Brain microvascular endothelial cell (primary cell): ENCODE results near the gene TLX2.

ENCODE experiments used
- DNase-seq: peaks from one replicate; pipeline ENCODE4 v3.0.0-alpha.2; 2020
- H3K27ac ChIP-seq: fragments of 250-450 bp; sonication (Bioruptor Pico); 2 replicates; pipeline ENCODE4 v1.5.1; 2020; ENCODE audit warnings: mild to moderate bottlenecking, moderate library complexity
- H3K27me3 ChIP-seq: fragments of 250-450 bp; sonication (Bioruptor Pico); replicated peaks from 2 replicates; pipeline ENCODE4 v1.5.1; 2020; ENCODE audit warnings: mild to moderate bottlenecking
- H3K36me3 ChIP-seq: fragments of 250-450 bp; sonication (Bioruptor Pico); replicated peaks from 2 replicates; pipeline ENCODE4 v1.5.1; 2020; ENCODE audit warnings: mild to moderate bottlenecking
- H3K4me3 ChIP-seq: 2 replicates; pipeline ENCODE4 v1.5.1; 2011; ENCODE audit warnings: low read depth, mild to moderate bottlenecking, control low read depth, low read length, moderate library complexity
- in situ Hi-C: cut with HindIII; loops from 2 replicates; pipeline ENCODE4 v1.10.0; 2017; ENCODE audit warnings: low sequenced_read_pairs, low pct_ligation_motif_present
- TF ChIP-seq, protein P1 (sequence below): IDR thresholded peaks from 2 replicates; pipeline ENCODE4 v1.5.1; 2011; ENCODE audit warnings: low read depth, mild to moderate bottlenecking, moderate library complexity, low read length, control low read depth, inconsistent platforms; ENCODE audit errors: missing control alignments

Gene TLX2

GRCh38 chr2:74495440-74495839 lies 18.8 kb upstream of the TLX2 start:
- TF ChIP-seq, protein P1, sequence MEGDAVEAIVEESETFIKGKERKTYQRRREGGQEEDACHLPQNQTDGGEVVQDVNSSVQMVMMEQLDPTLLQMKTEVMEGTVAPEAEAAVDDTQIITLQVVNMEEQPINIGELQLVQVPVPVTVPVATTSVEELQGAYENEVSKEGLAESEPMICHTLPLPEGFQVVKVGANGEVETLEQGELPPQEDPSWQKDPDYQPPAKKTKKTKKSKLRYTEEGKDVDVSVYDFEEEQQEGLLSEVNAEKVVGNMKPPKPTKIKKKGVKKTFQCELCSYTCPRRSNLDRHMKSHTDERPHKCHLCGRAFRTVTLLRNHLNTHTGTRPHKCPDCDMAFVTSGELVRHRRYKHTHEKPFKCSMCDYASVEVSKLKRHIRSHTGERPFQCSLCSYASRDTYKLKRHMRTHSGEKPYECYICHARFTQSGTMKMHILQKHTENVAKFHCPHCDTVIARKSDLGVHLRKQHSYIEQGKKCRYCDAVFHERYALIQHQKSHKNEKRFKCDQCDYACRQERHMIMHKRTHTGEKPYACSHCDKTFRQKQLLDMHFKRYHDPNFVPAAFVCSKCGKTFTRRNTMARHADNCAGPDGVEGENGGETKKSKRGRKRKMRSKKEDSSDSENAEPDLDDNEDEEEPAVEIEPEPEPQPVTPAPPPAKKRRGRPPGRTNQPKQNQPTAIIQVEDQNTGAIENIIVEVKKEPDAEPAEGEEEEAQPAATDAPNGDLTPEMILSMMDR: no peak

GRCh38 chr2:74496997-74497776 lies 17.1 kb upstream of the TLX2 start:
- Histone ChIP-seq H3K27me3 (peaks cover 17% of the 10 kb centered on the region), H3K4me3 (no peak overlapping the region), H3K36me3 (peaks cover 10% of the 10 kb centered on the region), H3K27ac (no peak overlapping the region)
- TF ChIP-seq, protein P1: no peak
- DNase-seq: no peak
- in situ Hi-C loops: no loop called here

More at GRCh38 chr2:74495440-74495839, 18.8 kb upstream of the TLX2 start:
- Histone ChIP-seq H3K27me3 (peaks cover 17% of the 10 kb centered on the region), H3K4me3 (no peak overlapping the region), H3K36me3 (peaks cover 27% of the 10 kb centered on the region), H3K27ac (no peak overlapping the region)
- in situ Hi-C loops: no loop called here
- DNase-seq: no peak

DNA sequence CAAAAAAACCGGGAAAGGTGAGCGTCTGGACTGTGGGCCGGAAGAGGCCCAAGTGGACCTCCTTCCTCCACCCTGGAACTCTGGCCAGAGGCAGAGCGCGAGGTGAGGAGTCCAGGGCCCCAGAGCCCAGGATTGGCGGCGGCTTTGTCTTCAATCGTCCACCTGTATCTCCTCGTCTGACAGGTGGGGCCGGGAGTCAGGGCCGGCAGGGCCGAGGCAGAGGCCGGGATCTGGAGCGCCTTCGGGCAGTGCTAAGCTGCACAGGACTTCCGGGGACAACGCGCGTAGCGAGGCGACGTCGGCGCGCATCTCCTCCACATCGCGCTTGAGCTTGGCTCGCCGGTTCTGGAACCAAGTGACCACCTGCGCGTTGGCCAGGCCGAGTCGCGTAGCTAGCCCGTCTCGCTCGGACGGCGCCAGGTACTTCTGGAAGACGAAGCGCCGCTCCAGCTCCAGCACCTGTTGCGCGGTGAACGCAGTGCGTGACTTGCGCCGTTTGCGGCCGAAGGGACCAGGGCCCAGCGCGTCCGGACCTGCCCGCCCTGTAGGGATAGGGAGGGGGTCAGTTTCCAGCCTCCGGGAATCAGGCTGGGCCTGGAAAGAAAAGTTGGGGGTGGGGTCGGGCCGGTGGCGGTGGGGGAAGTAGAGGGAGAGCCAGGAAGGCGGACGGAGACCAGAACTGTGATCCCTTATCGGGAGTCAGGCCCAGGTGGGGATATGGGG lies 16.3 kb upstream of the TLX2 start:
- peaks cover 7% of the 10 kb centered on the region for H3K36me3 ChIP-seq
- in situ Hi-C loops: no loop called here
- TF ChIP-seq, protein P1: no peak
- H3K27ac ChIP-seq: no peak overlapping the region
- peaks cover 17% of the 10 kb centered on the region for H3K27me3 ChIP-seq
- no peak for DNase-seq
- peak overlapping the region; percentile 45 for H3K4me3 ChIP-seq

GRCh38 chr2:74498500-74499266 lies 15.6 kb upstream of the TLX2 start:
- Histone ChIP-seq H3K27ac (no peak overlapping the region), H3K4me3 (peak overlapping the region; percentile 45), H3K27me3 (peaks cover 17% of the 10 kb centered on the region), H3K36me3 (peaks cover 6% of the 10 kb centered on the region)
- in situ Hi-C loops: no loop called here
- no peak for DNase-seq
- TF ChIP-seq, protein P1: no peak

DNA sequence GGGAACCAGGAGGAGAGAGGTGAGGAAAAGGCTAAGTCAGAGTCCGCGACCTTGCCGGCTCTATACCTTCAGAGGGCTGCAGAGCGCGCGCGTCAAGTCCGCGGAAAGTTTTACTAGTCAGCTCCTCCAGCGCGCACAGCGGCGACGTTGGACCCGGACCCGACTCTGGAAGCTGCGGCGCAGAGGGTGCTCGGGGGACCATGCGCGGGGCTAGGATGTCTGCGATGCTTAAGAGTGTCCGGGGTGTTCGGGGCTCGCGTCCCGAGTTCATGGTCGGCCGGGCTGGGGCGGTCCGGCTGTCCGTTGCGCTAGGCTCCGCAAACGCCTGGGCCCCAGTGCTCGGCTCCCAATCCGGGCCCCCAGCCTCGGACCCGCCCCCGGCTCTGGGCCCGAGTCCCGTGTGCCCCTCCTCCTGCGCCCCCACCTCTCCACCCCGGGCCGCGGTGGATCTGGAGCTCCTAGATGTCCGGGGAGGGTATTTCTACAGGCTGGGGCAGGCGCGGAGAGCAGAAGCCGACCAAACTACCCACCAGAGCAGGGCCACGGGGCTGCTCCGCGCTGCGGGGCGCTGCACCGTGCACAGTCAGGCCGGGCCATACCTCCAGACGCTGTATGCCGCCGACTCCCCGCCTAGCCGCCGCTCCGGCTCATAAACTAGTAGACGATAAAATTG lies 14.8 kb upstream of the TLX2 start, which contains the start of gene LBX2:
LBX2 (minus strand) TSS at position 337 of the 673 bp plus-strand sequence; CDS start at position 271, 66 bp downstream.
- Histone ChIP-seq H3K4me3 (peak within 1 kb of the TSS; percentile 45), H3K27me3 (peaks cover 17% of the 10 kb centered on the region), H3K36me3 (no peaks in the 10 kb centered on the region), H3K27ac (no peak within 1 kb of the TSS)
- in situ Hi-C loops: no loop called here
- no peak for DNase-seq
- TF ChIP-seq, protein P1: no peak
